IMR-90 (cell line): ENCODE results near the gene THSD7B. TPM values are rescaled to one million over a fixed set of nuclear protein-coding genes. Genes with fewer than 3 reads are reported as not detected.

Experiments used
- ATAC-seq: fragments of 200-7000 bp; cut with Tn5 transposase; 2 replicates; pipeline ENCODE4 v1.9.1; 2020; ENCODE audit warnings: low read depth, mild to moderate bottlenecking, moderate library complexity
- BruUV-seq: library from RNA; stranded (reverse); fragments of 400-500 nt; replicated peaks from 2 replicates; lab custom pipeline; 2021; lab: Mats Ljungman, UMichigan
- CTCF ChIA-PET: fragments of 300-600 bp; formaldehyde crosslinking; extraction: SDS; loops from one replicate; lab custom pipeline; 2021; ENCODE audit warnings: antibody characterized with exemption; lab: Yijun Ruan, JAX
- POLR2A ChIA-PET: fragments of 300-600 bp; sonication (Branson Sonifier 250); formaldehyde crosslinking; loops from one replicate; lab custom pipeline; 2022; ENCODE audit warnings: antibody characterized with exemption; ENCODE audit not compliant: unreplicated experiment; lab: Charles Lee
- DNase-seq: peaks from one replicate; pipeline ENCODE4 v3.0.0; 2013
- H2AFZ ChIP-seq: replicated peaks from 2 replicates; pipeline ENCODE3; 2013; ENCODE audit warnings: low read length, mild to moderate bottlenecking; ENCODE audit not compliant: poor library complexity
- H2AK5ac ChIP-seq: 2 replicates; pipeline ENCODE4 v1.6.1; 2013; ENCODE audit warnings: low read depth, low read length, inconsistent platforms
- H2AK9ac ChIP-seq: replicated peaks from 2 replicates; pipeline ENCODE3; 2013; ENCODE audit warnings: mild to moderate bottlenecking, low read depth, low read length, moderate library complexity; ENCODE audit not compliant: poor library complexity
- H2BK120ac ChIP-seq: 2 replicates; pipeline ENCODE4 v1.6.1; 2013; ENCODE audit warnings: low read depth, low read length, inconsistent platforms
- H2BK15ac ChIP-seq: 3 replicates; pipeline ENCODE4 v1.6.1; 2013; ENCODE audit warnings: low read depth, low read length, inconsistent platforms
- H2BK20ac ChIP-seq: 2 replicates; pipeline ENCODE4 v1.6.1; 2013; ENCODE audit warnings: low read depth, mild to moderate bottlenecking, inconsistent platforms, low read length, moderate library complexity
- H2BK5ac ChIP-seq: 2 replicates; pipeline ENCODE4 v1.6.1; 2013; ENCODE audit warnings: mild to moderate bottlenecking, low read depth, low read length, inconsistent platforms; ENCODE audit not compliant: poor library complexity, severe bottlenecking
- H3K14ac ChIP-seq: replicated peaks from 2 replicates; pipeline ENCODE4 v1.6.1; 2013; ENCODE audit warnings: low read depth, low read length, inconsistent platforms
- H3K18ac ChIP-seq: 2 replicates; pipeline ENCODE4 v1.6.1; 2013; ENCODE audit warnings: low read depth, low read length, control low read depth
- H3K23ac ChIP-seq: 2 replicates; pipeline ENCODE4 v1.6.1; 2013; ENCODE audit warnings: low read depth, low read length, inconsistent platforms
- H3K27ac ChIP-seq: 2 replicates; pipeline ENCODE4 v1.5.1; 2013; ENCODE audit warnings: mild to moderate bottlenecking, control low read depth, low read length; ENCODE audit not compliant: insufficient read depth
- H3K27me3 ChIP-seq: 2 replicates; pipeline ENCODE4 v1.6.1; 2013; ENCODE audit warnings: low read length; ENCODE audit not compliant: control insufficient read depth, insufficient read depth
- H3K36me3 ChIP-seq: 2 replicates; pipeline ENCODE4 v1.6.1; 2013; ENCODE audit warnings: low read length, mixed read lengths; ENCODE audit not compliant: control insufficient read depth, insufficient read depth
- H3K4ac ChIP-seq: 2 replicates; pipeline ENCODE4 v1.6.1; 2013; ENCODE audit warnings: low read depth, low read length, inconsistent platforms
- H3K4me1 ChIP-seq: 2 replicates; pipeline ENCODE4 v1.6.1; 2013; ENCODE audit warnings: low read length, mixed read lengths; ENCODE audit not compliant: control insufficient read depth, insufficient read depth
- H3K4me2 ChIP-seq: 2 replicates; pipeline ENCODE4 v1.6.1; 2013; ENCODE audit warnings: low read depth, mild to moderate bottlenecking, control low read depth, low read length, moderate library complexity
- H3K4me3 ChIP-seq: 2 replicates; pipeline ENCODE4 v1.5.1; 2013; ENCODE audit warnings: low read depth, mild to moderate bottlenecking, control low read depth, low read length, moderate library complexity; ENCODE audit not compliant: insufficient read depth
- H3K56ac ChIP-seq: 2 replicates; pipeline ENCODE4 v1.6.1; 2013; ENCODE audit warnings: low read length, inconsistent platforms; ENCODE audit not compliant: insufficient read depth; ENCODE audit errors: extremely low read depth
- H3K79me1 ChIP-seq, 2 experiments: 2 replicates each; pipeline ENCODE4 v1.6.1; 2013; ENCODE audit warnings: low read length in 2 of 2, inconsistent platforms in 1 of 2, low read depth in 1 of 2
- H3K9ac ChIP-seq: 2 replicates; pipeline ENCODE4 v1.6.1; 2013; ENCODE audit warnings: low read depth, low read length, control low read depth
- H3K9me1 ChIP-seq: 2 replicates; pipeline ENCODE4 v1.6.1; 2013; ENCODE audit warnings: low read length, inconsistent platforms; ENCODE audit not compliant: insufficient read depth
- H3K9me3 ChIP-seq: 2 replicates; pipeline ENCODE4 v1.6.1; 2013; ENCODE audit warnings: low read length; ENCODE audit not compliant: control insufficient read depth, insufficient read depth
- H4K20me1 ChIP-seq: 2 replicates; pipeline ENCODE4 v1.6.1; 2013; ENCODE audit warnings: low read length, inconsistent platforms; ENCODE audit not compliant: insufficient read depth
- H4K5ac ChIP-seq: 2 replicates; pipeline ENCODE4 v1.6.1; 2013; ENCODE audit warnings: mild to moderate bottlenecking, low read depth, low read length, control low read depth
- H4K8ac ChIP-seq, 2 experiments: 2 replicates each; pipeline ENCODE4 v1.6.1; 2013; ENCODE audit warnings: low read depth in 2 of 2, low read length in 2 of 2, control low read depth in 1 of 2, inconsistent platforms in 1 of 2
- H4K91ac ChIP-seq: 2 replicates; pipeline ENCODE4 v1.6.1; 2013; ENCODE audit warnings: low read depth, low read length, inconsistent platforms; ENCODE audit not compliant: insufficient read depth
- BHLHE40 ChIP-seq: fragments of 150-350 bp; IDR thresholded peaks from 2 replicates; pipeline ENCODE4 v1.6.1; 2016; ENCODE audit warnings: mild to moderate bottlenecking, low read depth, low read length
- CEBPB ChIP-seq: IDR thresholded peaks from 2 replicates; pipeline ENCODE4 v1.6.1; 2012; ENCODE audit warnings: low read depth, low read length, improper control_type of control experiment
- CHD1 ChIP-seq: IDR thresholded peaks from 2 replicates; pipeline ENCODE4 v1.6.1; 2012; ENCODE audit warnings: low read depth, low read length, improper control_type of control experiment
- FOS ChIP-seq: fragments of 150-350 bp; IDR thresholded peaks from 2 replicates; pipeline ENCODE4 v1.6.1; 2016; ENCODE audit warnings: low read depth, low read length
- MAFK ChIP-seq: IDR thresholded peaks from 2 replicates; pipeline ENCODE4 v1.6.1; 2012; ENCODE audit warnings: low read depth, low read length, improper control_type of control experiment
- MAZ ChIP-seq: IDR thresholded peaks from 2 replicates; pipeline ENCODE4 v1.6.1; 2012; ENCODE audit warnings: low read depth, mild to moderate bottlenecking, low read length, improper control_type of control experiment, moderate library complexity, borderline replicate concordance
- MXI1 ChIP-seq: IDR thresholded peaks from 2 replicates; pipeline ENCODE4 v1.6.1; 2012; ENCODE audit warnings: low read depth, mild to moderate bottlenecking, low read length, moderate library complexity, borderline replicate concordance
- NFE2L2 ChIP-seq: fragments of 150-350 bp; IDR thresholded peaks from 2 replicates; pipeline ENCODE4 v1.6.1; 2016; ENCODE audit warnings: low read depth, mild to moderate bottlenecking, low read length
- POLR2A ChIP-seq: IDR thresholded peaks from 2 replicates; pipeline ENCODE4 v1.6.1; 2012; ENCODE audit warnings: mild to moderate bottlenecking, low read depth, low read length
- RAD21 ChIP-seq: IDR thresholded peaks from 2 replicates; pipeline ENCODE4 v1.6.1; 2012; ENCODE audit warnings: low read length, improper control_type of control experiment
- RCOR1 ChIP-seq: IDR thresholded peaks from 2 replicates; pipeline ENCODE4 v1.6.1; 2012; ENCODE audit warnings: mild to moderate bottlenecking, low read length, improper control_type of control experiment; ENCODE audit not compliant: insufficient replicate concordance
- RFX5 ChIP-seq: IDR thresholded peaks from 2 replicates; pipeline ENCODE4 v1.8.0; 2012; ENCODE audit warnings: low read depth, mild to moderate bottlenecking, low read length, moderate library complexity
- SMC3 ChIP-seq: fragments of 150-350 bp; IDR thresholded peaks from 2 replicates; pipeline ENCODE4 v1.6.1; 2016; ENCODE audit warnings: low read depth, mild to moderate bottlenecking, antibody characterized with exemption, low read length, moderate library complexity
- WGBS, 2 experiments: methylation state at CpG; one replicate each; pipeline versions ENCODE4 v1.1.5 to v1.1.7; 2013; ENCODE audit warnings: missing lambda C conversion rate in 2 of 2; ENCODE audit not compliant: insufficient read length in 1 of 2; ENCODE audit errors: extremely low coverage in 2 of 2; 5-methylcytosine and 5-hydroxymethylcytosine counted together
- dilution Hi-C: fragments of 300-500 bp; cut with HindIII; formaldehyde crosslinking; loops from one replicate; pipeline ENCODE4 v1.14.3; 2018; ENCODE audit warnings: low sequenced_read_pairs; ENCODE audit not compliant: unreplicated experiment
- in situ Hi-C: fragments of 300-500 bp; cut with MboI; formaldehyde crosslinking; loops from 3 replicates; pipeline ENCODE4 v1.14.3; 2019; ENCODE audit warnings: low sequenced_read_pairs, inconsistent platforms, mixed read lengths
- intact Hi-C: fragments of 100-400 bp; cut with micrococcal nuclease; formaldehyde crosslinking; loops from 2 replicates; pipeline ENCODE4 v1.10.0; 2022
- polyA plus RNA-seq, 3 experiments: library from polyadenylated mRNA; depleted of rRNA; stranded (reverse); fragments of >200 nt; gene quantifications; 2 replicates each; pipeline ENCODE4 v1.2.3, GENCODE V29; 2012; ENCODE audit warnings: low replicate concordance in 1 of 3
- total RNA-seq: library from RNA; depleted of rRNA; stranded (reverse); fragments of >200 nt; gene quantifications from 2 replicates; pipeline ENCODE4 v1.2.3, GENCODE V29; 2012
- TF ChIP-seq, protein P1 (sequence below): fragments of 150-350 bp; IDR thresholded peaks from 2 replicates; pipeline ENCODE4 v1.6.1; 2017; ENCODE audit warnings: mild to moderate bottlenecking, antibody characterized with exemption, low read length, low read depth
- TF ChIP-seq, protein P2 (sequence below): conservative IDR thresholded peaks from 2 replicates; pipeline ENCODE4 v1.5.1; 2012; ENCODE audit warnings: mild to moderate bottlenecking, low read depth, low read length, improper control_type of control experiment
- TF ChIP-seq, protein P3 (sequence below): fragments of 150-350 bp; IDR thresholded peaks from 2 replicates; pipeline ENCODE4 v1.6.1; 2016; ENCODE audit warnings: low read depth, mild to moderate bottlenecking, low read length, moderate library complexity, borderline replicate concordance

THSD7B gene
- total and polyA plus RNA-seq, 2 of the 4 experiments (the other 2 are of a cell fraction): not detected

DNA sequence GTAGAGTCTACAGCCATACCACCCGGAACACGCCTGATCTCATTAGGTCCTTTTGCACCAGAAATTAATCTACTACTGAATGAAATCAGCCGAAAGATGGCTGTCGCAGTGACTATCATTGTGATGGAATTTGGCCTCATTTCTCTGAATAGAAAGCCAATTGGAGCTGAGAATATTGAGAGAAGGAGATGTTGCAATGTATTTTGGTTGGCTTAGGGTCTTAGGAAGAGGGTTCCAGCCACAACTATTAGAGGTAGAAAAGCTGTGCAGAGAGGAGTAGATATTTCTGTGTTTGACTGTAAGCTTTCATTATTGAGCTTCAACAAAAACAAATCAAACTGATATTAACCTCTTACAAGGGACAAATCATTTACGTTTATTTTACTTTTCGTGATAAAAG is 98.1 kb downstream of the THSD7B start:
- H3K9me3 ChIP-seq: peaks cover 8% of the 10 kb centered on the region
- no peak overlapping the region for H3K14ac ChIP-seq
- no peak overlapping the region for H4K5ac ChIP-seq
- H2AK5ac ChIP-seq: no peak overlapping the region
- dilution Hi-C loops: no loop called here
- no peaks in the 10 kb centered on the region for H3K79me1 ChIP-seq
- H3K36me3 ChIP-seq: no peaks in the 10 kb centered on the region
- no peaks in the 10 kb centered on the region for H3K4me1 ChIP-seq
- H4K91ac ChIP-seq: no peak overlapping the region
- POLR2A ChIA-PET: no interaction called here
- H2BK15ac ChIP-seq: no peak overlapping the region
- no peak overlapping the region for H2BK120ac ChIP-seq
- no peak overlapping the region for H2BK5ac ChIP-seq
- H3K27me3 ChIP-seq: no peaks in the 10 kb centered on the region
- H3K4ac ChIP-seq: no peak overlapping the region
- TF ChIP-seq BHLHE40 (no peak), CEBPB (no peak), NFE2L2 (no peak), FOS (no peak), MAZ (no peak), RFX5 (no peak), RCOR1 (no peak), CHD1 (no peak), MAFK (no peak), POLR2A (no peak), RAD21 (no peak), MXI1 (no peak), SMC3 (no peak)
- TF ChIP-seq, protein P1, sequence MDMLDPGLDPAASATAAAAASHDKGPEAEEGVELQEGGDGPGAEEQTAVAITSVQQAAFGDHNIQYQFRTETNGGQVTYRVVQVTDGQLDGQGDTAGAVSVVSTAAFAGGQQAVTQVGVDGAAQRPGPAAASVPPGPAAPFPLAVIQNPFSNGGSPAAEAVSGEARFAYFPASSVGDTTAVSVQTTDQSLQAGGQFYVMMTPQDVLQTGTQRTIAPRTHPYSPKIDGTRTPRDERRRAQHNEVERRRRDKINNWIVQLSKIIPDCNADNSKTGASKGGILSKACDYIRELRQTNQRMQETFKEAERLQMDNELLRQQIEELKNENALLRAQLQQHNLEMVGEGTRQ: no peak
- TF ChIP-seq, protein P2, sequence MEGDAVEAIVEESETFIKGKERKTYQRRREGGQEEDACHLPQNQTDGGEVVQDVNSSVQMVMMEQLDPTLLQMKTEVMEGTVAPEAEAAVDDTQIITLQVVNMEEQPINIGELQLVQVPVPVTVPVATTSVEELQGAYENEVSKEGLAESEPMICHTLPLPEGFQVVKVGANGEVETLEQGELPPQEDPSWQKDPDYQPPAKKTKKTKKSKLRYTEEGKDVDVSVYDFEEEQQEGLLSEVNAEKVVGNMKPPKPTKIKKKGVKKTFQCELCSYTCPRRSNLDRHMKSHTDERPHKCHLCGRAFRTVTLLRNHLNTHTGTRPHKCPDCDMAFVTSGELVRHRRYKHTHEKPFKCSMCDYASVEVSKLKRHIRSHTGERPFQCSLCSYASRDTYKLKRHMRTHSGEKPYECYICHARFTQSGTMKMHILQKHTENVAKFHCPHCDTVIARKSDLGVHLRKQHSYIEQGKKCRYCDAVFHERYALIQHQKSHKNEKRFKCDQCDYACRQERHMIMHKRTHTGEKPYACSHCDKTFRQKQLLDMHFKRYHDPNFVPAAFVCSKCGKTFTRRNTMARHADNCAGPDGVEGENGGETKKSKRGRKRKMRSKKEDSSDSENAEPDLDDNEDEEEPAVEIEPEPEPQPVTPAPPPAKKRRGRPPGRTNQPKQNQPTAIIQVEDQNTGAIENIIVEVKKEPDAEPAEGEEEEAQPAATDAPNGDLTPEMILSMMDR: no peak
- TF ChIP-seq, protein P3, sequence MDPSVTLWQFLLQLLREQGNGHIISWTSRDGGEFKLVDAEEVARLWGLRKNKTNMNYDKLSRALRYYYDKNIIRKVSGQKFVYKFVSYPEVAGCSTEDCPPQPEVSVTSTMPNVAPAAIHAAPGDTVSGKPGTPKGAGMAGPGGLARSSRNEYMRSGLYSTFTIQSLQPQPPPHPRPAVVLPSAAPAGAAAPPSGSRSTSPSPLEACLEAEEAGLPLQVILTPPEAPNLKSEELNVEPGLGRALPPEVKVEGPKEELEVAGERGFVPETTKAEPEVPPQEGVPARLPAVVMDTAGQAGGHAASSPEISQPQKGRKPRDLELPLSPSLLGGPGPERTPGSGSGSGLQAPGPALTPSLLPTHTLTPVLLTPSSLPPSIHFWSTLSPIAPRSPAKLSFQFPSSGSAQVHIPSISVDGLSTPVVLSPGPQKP: no peak
- no peak overlapping the region for H3K9ac ChIP-seq
- no peak overlapping the region for H3K18ac ChIP-seq
- no peak overlapping the region for H3K4me2 ChIP-seq
- DNase-seq: no peak
- intact Hi-C loops: no loop called here
- H3K4me3 ChIP-seq: no peak overlapping the region
- no peak overlapping the region for H2BK20ac ChIP-seq
- no peak overlapping the region for H4K8ac ChIP-seq
- BruUV-seq: no TSS peak
- no peaks in the 10 kb centered on the region for H4K20me1 ChIP-seq
- no peak overlapping the region for H3K27ac ChIP-seq
- no CpG with 5 or more reads among the region's 6 CpGs for WGBS, 2 experiments
- in situ Hi-C loops: no loop called here
- ATAC-seq: no peak
- H2AFZ ChIP-seq: no peak overlapping the region
- H3K56ac ChIP-seq: no peak overlapping the region
- H3K9me1 ChIP-seq: no peaks in the 10 kb centered on the region
- no peak overlapping the region for H2AK9ac ChIP-seq
- CTCF ChIA-PET: no interaction called here
- no peak overlapping the region for H3K23ac ChIP-seq
